ENCODE results near the gene KHDC4.

DNA sequence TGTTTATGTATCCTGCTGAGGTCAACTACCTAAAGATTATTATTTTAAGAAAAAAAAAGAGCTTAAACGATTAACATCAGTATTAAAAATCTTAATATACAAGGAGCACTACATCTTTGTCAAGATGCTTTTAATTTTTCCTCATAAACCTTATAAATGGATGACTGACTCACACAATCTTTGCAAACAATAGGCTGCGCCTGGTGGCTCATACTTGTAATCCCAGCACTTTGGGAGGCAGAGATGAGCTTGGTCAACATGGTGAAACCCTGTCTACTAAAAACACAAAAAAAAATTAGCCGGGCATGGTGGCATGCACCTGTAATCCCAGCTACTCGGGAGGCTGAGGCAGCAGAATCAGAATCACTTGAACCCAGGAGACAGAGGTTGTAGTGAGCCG, 1.7 kb downstream of the KHDC4 start:
- TF ChIP-seq, protein P1, sequence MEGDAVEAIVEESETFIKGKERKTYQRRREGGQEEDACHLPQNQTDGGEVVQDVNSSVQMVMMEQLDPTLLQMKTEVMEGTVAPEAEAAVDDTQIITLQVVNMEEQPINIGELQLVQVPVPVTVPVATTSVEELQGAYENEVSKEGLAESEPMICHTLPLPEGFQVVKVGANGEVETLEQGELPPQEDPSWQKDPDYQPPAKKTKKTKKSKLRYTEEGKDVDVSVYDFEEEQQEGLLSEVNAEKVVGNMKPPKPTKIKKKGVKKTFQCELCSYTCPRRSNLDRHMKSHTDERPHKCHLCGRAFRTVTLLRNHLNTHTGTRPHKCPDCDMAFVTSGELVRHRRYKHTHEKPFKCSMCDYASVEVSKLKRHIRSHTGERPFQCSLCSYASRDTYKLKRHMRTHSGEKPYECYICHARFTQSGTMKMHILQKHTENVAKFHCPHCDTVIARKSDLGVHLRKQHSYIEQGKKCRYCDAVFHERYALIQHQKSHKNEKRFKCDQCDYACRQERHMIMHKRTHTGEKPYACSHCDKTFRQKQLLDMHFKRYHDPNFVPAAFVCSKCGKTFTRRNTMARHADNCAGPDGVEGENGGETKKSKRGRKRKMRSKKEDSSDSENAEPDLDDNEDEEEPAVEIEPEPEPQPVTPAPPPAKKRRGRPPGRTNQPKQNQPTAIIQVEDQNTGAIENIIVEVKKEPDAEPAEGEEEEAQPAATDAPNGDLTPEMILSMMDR (IDR thresholded peaks at IDR 0.05): no peak
- no peak for TF ChIP-seq POLR2A (IDR thresholded peaks at IDR 0.05)
